ENCODE results near the gene KCNA2.

- TF ChIP-seq CTCF (IDR thresholded peaks at IDR 0.05) (no peak), EP300 (IDR thresholded peaks at IDR 0.05) (no peak), POLR2A (IDR thresholded peaks at IDR 0.05; ENCODE audit: low read depth) (no peak), POLR2AphosphoS5 (IDR thresholded peaks at IDR 0.05) (no peak)
Measured at GRCh38 chr1:110561596-110561995, 44.6 kb downstream of the KCNA2 start.

All from esophagus muscularis mucosa (tissue), 4 donors.